ENCODE data around the gene CNTNAP2.

The CNTNAP2 gene

DNA sequence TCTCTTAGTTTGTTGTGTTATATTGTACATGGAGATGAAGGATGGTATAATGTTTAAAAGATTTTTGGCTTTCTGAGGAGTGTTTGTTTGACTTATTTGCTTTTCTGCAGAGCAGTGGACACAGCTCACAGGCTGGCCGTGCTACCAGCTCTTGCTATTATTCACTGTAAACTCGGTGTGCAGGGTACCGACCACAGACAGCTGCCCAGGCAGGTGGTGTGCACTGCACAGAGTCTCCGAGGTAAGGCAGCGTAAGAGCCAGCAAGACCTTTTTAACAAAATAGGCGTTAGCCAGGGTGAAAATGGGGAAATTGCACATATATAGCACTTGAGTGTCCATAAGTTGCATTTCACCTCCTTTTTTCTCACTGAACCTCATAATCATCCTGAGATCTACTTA is 438.0 kb downstream of the CNTNAP2 start:
- no peaks in the 10 kb centered on the region for H3K36me3 ChIP-seq (ENCODE audit: insufficient read depth)
- H3K9ac ChIP-seq, result no peak overlapping the region
- TF ChIP-seq, protein P1, sequence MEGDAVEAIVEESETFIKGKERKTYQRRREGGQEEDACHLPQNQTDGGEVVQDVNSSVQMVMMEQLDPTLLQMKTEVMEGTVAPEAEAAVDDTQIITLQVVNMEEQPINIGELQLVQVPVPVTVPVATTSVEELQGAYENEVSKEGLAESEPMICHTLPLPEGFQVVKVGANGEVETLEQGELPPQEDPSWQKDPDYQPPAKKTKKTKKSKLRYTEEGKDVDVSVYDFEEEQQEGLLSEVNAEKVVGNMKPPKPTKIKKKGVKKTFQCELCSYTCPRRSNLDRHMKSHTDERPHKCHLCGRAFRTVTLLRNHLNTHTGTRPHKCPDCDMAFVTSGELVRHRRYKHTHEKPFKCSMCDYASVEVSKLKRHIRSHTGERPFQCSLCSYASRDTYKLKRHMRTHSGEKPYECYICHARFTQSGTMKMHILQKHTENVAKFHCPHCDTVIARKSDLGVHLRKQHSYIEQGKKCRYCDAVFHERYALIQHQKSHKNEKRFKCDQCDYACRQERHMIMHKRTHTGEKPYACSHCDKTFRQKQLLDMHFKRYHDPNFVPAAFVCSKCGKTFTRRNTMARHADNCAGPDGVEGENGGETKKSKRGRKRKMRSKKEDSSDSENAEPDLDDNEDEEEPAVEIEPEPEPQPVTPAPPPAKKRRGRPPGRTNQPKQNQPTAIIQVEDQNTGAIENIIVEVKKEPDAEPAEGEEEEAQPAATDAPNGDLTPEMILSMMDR (conservative IDR thresholded peaks at IDR 0.05; ENCODE audit: low read depth, low read length), result no peak
- H3K27me3 ChIP-seq (ENCODE audit: insufficient read depth, low read depth), result no peaks in the 10 kb centered on the region
- no peaks in the 10 kb centered on the region for H3K79me2 ChIP-seq (ENCODE audit: insufficient read depth, low read depth)
- no peak overlapping the region for H2AFZ ChIP-seq (ENCODE audit: low read depth)
- no peak overlapping the region for H3K4me2 ChIP-seq
- H3K4me1 ChIP-seq (ENCODE audit: low read depth, poor library complexity, severe bottlenecking), result no peaks in the 10 kb centered on the region
- H3K27ac ChIP-seq, result no peak overlapping the region
- H3K4me3 ChIP-seq (IDR thresholded peaks at IDR 0.05; ENCODE audit: insufficient read depth, low read depth, low read length), result no peak overlapping the region
- no peaks in the 10 kb centered on the region for H4K20me1 ChIP-seq (ENCODE audit: insufficient read depth)

DNA sequence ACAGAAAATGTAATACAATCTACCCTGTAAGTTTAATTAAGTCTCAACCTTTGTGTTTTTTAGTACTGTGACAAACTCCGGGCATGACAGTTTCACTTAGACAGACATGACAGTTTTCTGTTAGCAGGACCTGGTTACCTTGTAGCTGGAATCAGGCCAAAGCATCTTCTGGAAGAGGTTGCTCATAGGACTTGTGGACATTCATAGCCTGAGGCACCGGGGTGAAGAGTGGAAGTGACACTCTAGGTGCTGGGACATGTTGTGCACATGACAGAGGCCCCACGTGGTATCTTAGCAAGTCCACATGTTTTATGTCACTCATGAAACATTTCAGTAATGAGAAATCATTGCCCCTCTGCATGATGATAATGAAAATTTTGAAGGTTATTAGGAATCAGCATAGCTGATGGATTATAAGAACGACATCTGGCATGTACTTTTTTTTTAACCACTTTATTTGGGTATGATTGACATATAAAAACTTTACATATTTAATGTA is 441.4 kb downstream of the CNTNAP2 start:
- no peaks in the 10 kb centered on the region for H3K36me3 ChIP-seq (ENCODE audit: insufficient read depth)
- no peaks in the 10 kb centered on the region for H3K27me3 ChIP-seq (ENCODE audit: insufficient read depth, low read depth)
- H3K4me1 ChIP-seq (ENCODE audit: low read depth, poor library complexity, severe bottlenecking), result no peaks in the 10 kb centered on the region
- no peak overlapping the region for H3K4me2 ChIP-seq
- TF ChIP-seq, protein P1 (conservative IDR thresholded peaks at IDR 0.05; ENCODE audit: low read depth, low read length), result no peak
- no peak overlapping the region for H3K9ac ChIP-seq
- no peaks in the 10 kb centered on the region for H4K20me1 ChIP-seq (ENCODE audit: insufficient read depth)
- H3K27ac ChIP-seq, result no peak overlapping the region
- no peak overlapping the region for H3K4me3 ChIP-seq (IDR thresholded peaks at IDR 0.05; ENCODE audit: insufficient read depth, low read depth, low read length)
- H3K79me2 ChIP-seq (ENCODE audit: insufficient read depth, low read depth), result no peaks in the 10 kb centered on the region
- no peak overlapping the region for H2AFZ ChIP-seq (ENCODE audit: low read depth)

DNA sequence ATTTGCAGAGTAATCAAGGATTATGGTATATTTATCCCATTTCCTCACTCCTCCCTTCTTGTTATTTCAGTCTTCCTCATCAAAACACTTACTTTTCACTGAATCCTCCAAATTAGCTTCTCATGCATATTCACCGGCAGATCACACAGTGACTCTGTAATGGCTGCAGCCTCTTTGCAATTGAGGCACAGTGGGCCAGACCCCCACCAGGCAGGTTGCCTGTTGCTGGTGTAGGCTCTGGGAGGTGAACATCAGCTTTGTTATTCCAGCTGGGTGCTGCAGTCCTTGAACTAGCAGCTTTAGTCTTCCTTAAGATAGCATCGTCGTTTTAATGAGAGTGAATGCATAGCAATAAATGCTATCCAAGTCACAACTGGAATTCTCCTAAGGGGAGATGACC is 449.3 kb downstream of the CNTNAP2 start:
- Histone ChIP-seq H3K4me3 (IDR thresholded peaks at IDR 0.05; ENCODE audit: insufficient read depth, low read depth, low read length) (no peak overlapping the region), H3K4me1 (ENCODE audit: low read depth, poor library complexity, severe bottlenecking) (no peaks in the 10 kb centered on the region), H3K36me3 (ENCODE audit: insufficient read depth) (no peaks in the 10 kb centered on the region), H4K20me1 (ENCODE audit: insufficient read depth) (no peaks in the 10 kb centered on the region), H3K27ac (no peak overlapping the region), H3K9ac (no peak overlapping the region), H2AFZ (ENCODE audit: low read depth) (no peak overlapping the region), H3K79me2 (ENCODE audit: insufficient read depth, low read depth) (no peaks in the 10 kb centered on the region), H3K27me3 (ENCODE audit: insufficient read depth, low read depth) (no peaks in the 10 kb centered on the region), H3K4me2 (no peak overlapping the region)
- TF ChIP-seq, protein P1 (conservative IDR thresholded peaks at IDR 0.05; ENCODE audit: low read depth, low read length), result no peak

DNA sequence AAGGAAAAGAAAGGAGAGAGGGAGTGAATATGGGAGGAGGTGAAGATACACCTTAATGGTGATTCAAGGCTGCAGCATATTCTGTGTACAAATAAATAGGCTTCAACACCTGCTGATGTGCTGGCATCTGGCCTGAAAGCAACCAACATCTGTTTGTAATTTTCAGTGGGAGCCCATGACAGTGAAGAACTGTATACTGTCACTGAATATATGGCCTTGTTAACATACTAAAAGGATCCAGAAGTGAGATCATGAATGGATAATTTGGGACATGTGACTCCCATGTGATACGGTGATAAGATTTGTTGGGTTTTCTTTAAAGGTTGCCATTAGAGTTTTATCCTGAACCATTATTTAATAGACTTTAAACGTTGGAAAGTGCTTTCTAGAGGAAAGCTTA is 459.3 kb downstream of the CNTNAP2 start:
- Histone ChIP-seq H3K4me2 (no peak overlapping the region), H2AFZ (ENCODE audit: low read depth) (no peak overlapping the region), H3K4me1 (ENCODE audit: low read depth, poor library complexity, severe bottlenecking) (no peaks in the 10 kb centered on the region), H3K27ac (no peak overlapping the region), H3K79me2 (ENCODE audit: insufficient read depth, low read depth) (no peaks in the 10 kb centered on the region), H3K4me3 (IDR thresholded peaks at IDR 0.05; ENCODE audit: insufficient read depth, low read depth, low read length) (no peak overlapping the region), H3K27me3 (ENCODE audit: insufficient read depth, low read depth) (no peaks in the 10 kb centered on the region), H3K9ac (no peak overlapping the region), H4K20me1 (ENCODE audit: insufficient read depth) (no peaks in the 10 kb centered on the region; the same call in 1 of the 2 replicates), H3K36me3 (ENCODE audit: insufficient read depth) (no peaks in the 10 kb centered on the region)
- TF ChIP-seq, protein P1 (conservative IDR thresholded peaks at IDR 0.05; ENCODE audit: low read depth, low read length), result no peak

Measured in KMS-11 (cell line).